GM23338 (cell line): ENCODE results near the gene CIZ1. TPM values are rescaled to one million over a fixed set of nuclear protein-coding genes. Genes with fewer than 3 reads are reported as not detected.

Experiments used
- ATAC-seq: fragments of 200-7000 bp; cut with Tn5 transposase; 3 replicates; pipeline ENCODE4 v1.9.1; 2020
- DNase-seq: peaks from one replicate; pipeline ENCODE4 v3.0.0-alpha.2; 2015; ENCODE audit warnings: low spot score
- H2AFZ ChIP-seq: fragments of 200-600 bp; sonication (generic); 2 replicates; pipeline ENCODE4 v1.8.0; 2016; ENCODE audit warnings: antibody characterized with exemption, mild to moderate bottlenecking, moderate library complexity
- H3F3A ChIP-seq: fragments of 200-600 bp; sonication (generic); replicated peaks from 2 replicates; pipeline ENCODE4 v1.8.0; 2017; ENCODE audit warnings: antibody characterized with exemption, mixed run types, low read depth
- H3K27ac ChIP-seq: fragments of 200-600 bp; sonication (generic); 2 replicates; pipeline ENCODE4 v1.6.1; 2016; ENCODE audit warnings: low read depth
- H3K27me3 ChIP-seq: fragments of 200-600 bp; sonication (generic); 2 replicates; pipeline ENCODE4 v1.8.0; 2016; ENCODE audit warnings: mild to moderate bottlenecking, mixed run types, moderate library complexity; ENCODE audit not compliant: insufficient read depth
- H3K36me3 ChIP-seq: fragments of 200-600 bp; sonication (generic); 2 replicates; pipeline ENCODE4 v1.8.0; 2016; ENCODE audit warnings: mild to moderate bottlenecking; ENCODE audit not compliant: insufficient read depth
- H3K4me1 ChIP-seq: fragments of 200-600 bp; sonication (generic); 2 replicates; pipeline ENCODE4 v1.8.0; 2016; ENCODE audit warnings: mild to moderate bottlenecking, moderate library complexity; ENCODE audit not compliant: insufficient read depth
- H3K4me2 ChIP-seq: fragments of 200-600 bp; sonication (generic); 2 replicates; pipeline ENCODE4 v1.7.1; 2017; ENCODE audit warnings: mixed run types
- H3K4me3 ChIP-seq: fragments of 200-600 bp; sonication (generic); 2 replicates; pipeline ENCODE4 v1.6.1; 2016; ENCODE audit warnings: mixed run types
- H3K79me2 ChIP-seq: fragments of 200-600 bp; sonication (generic); replicated peaks from 2 replicates; pipeline ENCODE4 v1.8.0; 2017; ENCODE audit warnings: mild to moderate bottlenecking; ENCODE audit not compliant: insufficient read depth
- H3K9me2 ChIP-seq: fragments of 200-600 bp; sonication (generic); 2 replicates; pipeline ENCODE4 v1.8.0; 2017; ENCODE audit not compliant: insufficient read depth
- H4K20me1 ChIP-seq: fragments of 200-600 bp; sonication (generic); replicated peaks from 2 replicates; pipeline ENCODE4 v1.8.0; 2017; ENCODE audit warnings: mild to moderate bottlenecking; ENCODE audit not compliant: insufficient read depth
- H3K27ac Mint-ChIP-seq: 2 replicates; pipeline ENCODE4 v1.8.0; 2020; ENCODE audit warnings: inconsistent platforms, mild to moderate bottlenecking, moderate library complexity, mixed read lengths
- H3K27me3 Mint-ChIP-seq: 3 replicates; pipeline ENCODE4 v1.8.0; 2022; ENCODE audit warnings: low read depth, mild to moderate bottlenecking, moderate library complexity, mixed read lengths, inconsistent platforms; ENCODE audit not compliant: insufficient read depth, poor library complexity
- H3K36me3 Mint-ChIP-seq: 3 replicates; pipeline ENCODE4 v1.8.0; 2021; ENCODE audit warnings: low read depth, mild to moderate bottlenecking, inconsistent platforms, moderate library complexity, mixed read lengths
- H3K4me1 Mint-ChIP-seq: 3 replicates; pipeline ENCODE4 v1.8.0; 2020; ENCODE audit warnings: mild to moderate bottlenecking, inconsistent platforms, mixed read lengths
- H3K4me3 Mint-ChIP-seq: 3 replicates; pipeline ENCODE4 v1.8.0; 2021; ENCODE audit warnings: moderate library complexity, mild to moderate bottlenecking, inconsistent platforms, mixed read lengths
- H3K9me3 Mint-ChIP-seq: 3 replicates; pipeline ENCODE4 v1.8.0; 2020; ENCODE audit warnings: moderate library complexity, mild to moderate bottlenecking, inconsistent platforms, mixed read lengths
- CREB1 ChIP-seq: fragments of 250-450 bp; sonication (Bioruptor Pico); IDR thresholded peaks from 2 replicates; pipeline ENCODE4 v1.5.0; 2020; ENCODE audit warnings: low read depth, mild to moderate bottlenecking, moderate library complexity
- CTCF ChIP-seq, 2 experiments: fragments of 200-600 bp in 1 of 2; sonication (generic) in 1 of 2; conservative IDR thresholded peaks; 2 replicates each; pipeline versions ENCODE4 v1.5.1 to v1.6.1; 2016 to 2017; ENCODE audit warnings: antibody characterized with exemption in 2 of 2, low read depth in 2 of 2, mild to moderate bottlenecking in 2 of 2, moderate library complexity in 1 of 2
- ETS1 ChIP-seq: IDR thresholded peaks from 2 replicates; pipeline ENCODE4 v1.6.1; 2016; ENCODE audit warnings: antibody characterized with exemption
- EZH2 ChIP-seq: fragments of 200-600 bp; sonication (generic); IDR thresholded peaks from one replicate; pipeline ENCODE4 v1.8.0; 2017; ENCODE audit warnings: antibody characterized with exemption, mild to moderate bottlenecking, low read depth; ENCODE audit not compliant: unreplicated experiment
- EZH2phosphoT487 ChIP-seq: fragments of 200-600 bp; sonication (generic); IDR thresholded peaks from one replicate; pipeline ENCODE4 v1.8.1; 2018; ENCODE audit warnings: antibody characterized with exemption; ENCODE audit not compliant: unreplicated experiment
- JUNB ChIP-seq: IDR thresholded peaks from one replicate; pipeline ENCODE4 v1.6.1; 2016; ENCODE audit warnings: antibody characterized with exemption; ENCODE audit not compliant: unreplicated experiment
- NANOG ChIP-seq: IDR thresholded peaks from 2 replicates; pipeline ENCODE4 v1.6.1; 2016; ENCODE audit warnings: antibody characterized with exemption, borderline replicate concordance
- POLR2AphosphoS5 ChIP-seq: IDR thresholded peaks from 2 replicates; pipeline ENCODE4 v1.6.1; 2016; ENCODE audit warnings: antibody characterized with exemption, low read depth
- REST ChIP-seq: IDR thresholded peaks from one replicate; pipeline ENCODE4 v1.6.1; 2018; ENCODE audit warnings: antibody characterized with exemption; ENCODE audit not compliant: unreplicated experiment
- STAT1 ChIP-seq: IDR thresholded peaks from one replicate; pipeline ENCODE4 v1.6.1; 2016; ENCODE audit warnings: antibody characterized with exemption; ENCODE audit not compliant: unreplicated experiment
- ZNF114 ChIP-seq: fragments of 250-450 bp; sonication (Bioruptor Pico); IDR thresholded peaks from 2 replicates; pipeline ENCODE4 v1.5.0; 2020; ENCODE audit warnings: mild to moderate bottlenecking, moderate library complexity
- ZNF331 ChIP-seq: fragments of 250-450 bp; sonication (Bioruptor Pico); IDR thresholded peaks from 2 replicates; pipeline ENCODE4 v1.5.0; 2020; ENCODE audit warnings: low read depth, mild to moderate bottlenecking, moderate library complexity
- ZNF462 ChIP-seq: fragments of 250-450 bp; sonication (Bioruptor Pico); IDR thresholded peaks from 2 replicates; pipeline ENCODE4 v1.5.0; 2020; ENCODE audit warnings: mild to moderate bottlenecking, moderate library complexity
- polyA plus RNA-seq: library from polyadenylated mRNA; unstranded; fragments of >200 nt; fragmentation: Nextera tagmentation; extraction: Ambion mirVana; gene quantifications from 2 replicates; pipeline ENCODE4 v1.2.1, GENCODE V29; 2016
- total RNA-seq: library from RNA; depleted of rRNA; stranded (reverse); fragments of >200 nt; shearing (Covaris generic); gene quantifications from 2 replicates; pipeline ENCODE4 v1.2.3, GENCODE V29; 2014

The CIZ1 gene
- total and polyA plus RNA-seq, 2 experiments from 2014 or later: 49.6 to 61.4 TPM

- no peak overlapping the region for H3K4me3 ChIP-seq
- H4K20me1 ChIP-seq: no peaks in the 10 kb centered on the region; the same call in 1 of the 2 replicates
- H3K36me3 ChIP-seq: 0 out of 2 replicates have a peak, but pooled peaks cover 6% of the 10 kb centered on the region
- H3K9me3 Mint-ChIP-seq: no peaks in the 10 kb centered on the region
- no peaks in the 10 kb centered on the region for H3K79me2 ChIP-seq
- no peak overlapping the region for H3K27ac Mint-ChIP-seq
- H3K4me2 ChIP-seq: no peak overlapping the region
- H3K27me3 ChIP-seq: no peaks in the 10 kb centered on the region
- peaks cover 3% of the 10 kb centered on the region; the same call in 1 of the 2 replicates for H3K4me1 ChIP-seq
- peaks cover 15% of the 10 kb centered on the region for H3K27me3 Mint-ChIP-seq
- no peak overlapping the region for H3K27ac ChIP-seq
- ATAC-seq: no peak
- no peak overlapping the region for H2AFZ ChIP-seq
- H3F3A ChIP-seq: peaks cover 3% of the 10 kb centered on the region
- peaks cover 24% of the 10 kb centered on the region for H3K36me3 Mint-ChIP-seq
- H3K4me3 Mint-ChIP-seq: no peak overlapping the region
- no peak for DNase-seq
- H3K4me1 Mint-ChIP-seq: peaks cover 9% of the 10 kb centered on the region
- TF ChIP-seq ZNF114 (CRISPR knock-in tag) (no peak), EZH2 (no peak), EZH2phosphoT487 (no peak), STAT1 (no peak), REST (no peak), CTCF (conservative IDR thresholded peaks at IDR 0.05; ENCODE audit: low read depth in 2 of 2) (no peak), POLR2AphosphoS5 (no peak), ETS1 (no peak), JUNB (no peak), ZNF462 (CRISPR knock-in tag) (no peak), CREB1 (CRISPR knock-in tag) (no peak), NANOG (no peak), ZNF331 (CRISPR knock-in tag) (no peak)
- no peaks in the 10 kb centered on the region for H3K9me2 ChIP-seq
Measured at GRCh38 chr9:128219831-128220230, 28.5 kb upstream of the CIZ1 start.
